ENCODE results near the gene C1QTNF8.

DNA sequence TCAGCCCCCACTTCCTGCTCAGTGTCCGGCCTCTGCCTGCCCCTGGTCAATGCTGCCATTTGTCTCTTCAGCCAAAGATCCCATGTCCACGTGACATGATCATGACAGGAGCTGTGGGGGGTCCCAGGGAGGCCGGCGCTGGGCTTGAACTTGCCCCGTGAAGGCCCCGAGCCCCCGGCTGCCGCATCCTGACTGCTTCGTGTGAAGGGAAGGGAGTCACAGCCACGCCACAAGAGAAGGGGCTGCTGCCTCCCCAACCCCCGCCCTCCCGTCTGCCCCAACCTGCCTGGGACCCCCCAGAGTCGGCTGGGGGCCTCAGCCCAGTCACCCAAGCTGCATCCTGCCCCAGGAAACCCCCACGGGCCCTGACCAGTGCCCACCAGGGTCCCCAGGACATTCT, 37.8 kb downstream of the C1QTNF8 start:
- TF ChIP-seq FOXA1 (IDR thresholded peaks at IDR 0.05) (no peak), RAD21 (IDR thresholded peaks at IDR 0.05) (no peak), YY1 (IDR thresholded peaks at IDR 0.05) (no peak), TAF1 (conservative IDR thresholded peaks at IDR 0.05) (no peak), REST (IDR thresholded peaks at IDR 0.05) (no peak), SP1 (IDR thresholded peaks at IDR 0.05) (no peak), EGR1 (IDR thresholded peaks at IDR 0.05; ENCODE audit: low read depth in 2 of 2) (no peak), MAX (IDR thresholded peaks at IDR 0.05) (no peak), ATF3 (IDR thresholded peaks at IDR 0.05) (no peak), GABPA (IDR thresholded peaks at IDR 0.05 in 1 of 2, conservative IDR thresholded peaks at IDR 0.05 in 1 of 2) (no peak), HNF4G (IDR thresholded peaks at IDR 0.05) (no peak)
- TF ChIP-seq, protein P1, sequence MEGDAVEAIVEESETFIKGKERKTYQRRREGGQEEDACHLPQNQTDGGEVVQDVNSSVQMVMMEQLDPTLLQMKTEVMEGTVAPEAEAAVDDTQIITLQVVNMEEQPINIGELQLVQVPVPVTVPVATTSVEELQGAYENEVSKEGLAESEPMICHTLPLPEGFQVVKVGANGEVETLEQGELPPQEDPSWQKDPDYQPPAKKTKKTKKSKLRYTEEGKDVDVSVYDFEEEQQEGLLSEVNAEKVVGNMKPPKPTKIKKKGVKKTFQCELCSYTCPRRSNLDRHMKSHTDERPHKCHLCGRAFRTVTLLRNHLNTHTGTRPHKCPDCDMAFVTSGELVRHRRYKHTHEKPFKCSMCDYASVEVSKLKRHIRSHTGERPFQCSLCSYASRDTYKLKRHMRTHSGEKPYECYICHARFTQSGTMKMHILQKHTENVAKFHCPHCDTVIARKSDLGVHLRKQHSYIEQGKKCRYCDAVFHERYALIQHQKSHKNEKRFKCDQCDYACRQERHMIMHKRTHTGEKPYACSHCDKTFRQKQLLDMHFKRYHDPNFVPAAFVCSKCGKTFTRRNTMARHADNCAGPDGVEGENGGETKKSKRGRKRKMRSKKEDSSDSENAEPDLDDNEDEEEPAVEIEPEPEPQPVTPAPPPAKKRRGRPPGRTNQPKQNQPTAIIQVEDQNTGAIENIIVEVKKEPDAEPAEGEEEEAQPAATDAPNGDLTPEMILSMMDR (IDR thresholded peaks at IDR 0.05; ENCODE audit: low read depth, low read length, missing input control): no peak

Data from liver (tissue), 3 donors.